Retinal pigment epithelial cell (primary cell): ENCODE measurements around the gene GATAD2A.

Experiments used
- DNase-seq: peaks from one replicate; pipeline ENCODE4 v3.0.0-alpha.2; 2010; ENCODE audit warnings: low read depth
- H3K4me3 ChIP-seq: 2 replicates; pipeline ENCODE4 v1.5.1; 2011; ENCODE audit warnings: mild to moderate bottlenecking, low read length, control low read depth, moderate library complexity
- TF ChIP-seq, protein P1 (sequence below): conservative IDR thresholded peaks from 2 replicates; pipeline ENCODE4 v1.5.1; 2011; ENCODE audit warnings: low read depth, low read length, control low read depth, inconsistent platforms

GATAD2A gene

DNA sequence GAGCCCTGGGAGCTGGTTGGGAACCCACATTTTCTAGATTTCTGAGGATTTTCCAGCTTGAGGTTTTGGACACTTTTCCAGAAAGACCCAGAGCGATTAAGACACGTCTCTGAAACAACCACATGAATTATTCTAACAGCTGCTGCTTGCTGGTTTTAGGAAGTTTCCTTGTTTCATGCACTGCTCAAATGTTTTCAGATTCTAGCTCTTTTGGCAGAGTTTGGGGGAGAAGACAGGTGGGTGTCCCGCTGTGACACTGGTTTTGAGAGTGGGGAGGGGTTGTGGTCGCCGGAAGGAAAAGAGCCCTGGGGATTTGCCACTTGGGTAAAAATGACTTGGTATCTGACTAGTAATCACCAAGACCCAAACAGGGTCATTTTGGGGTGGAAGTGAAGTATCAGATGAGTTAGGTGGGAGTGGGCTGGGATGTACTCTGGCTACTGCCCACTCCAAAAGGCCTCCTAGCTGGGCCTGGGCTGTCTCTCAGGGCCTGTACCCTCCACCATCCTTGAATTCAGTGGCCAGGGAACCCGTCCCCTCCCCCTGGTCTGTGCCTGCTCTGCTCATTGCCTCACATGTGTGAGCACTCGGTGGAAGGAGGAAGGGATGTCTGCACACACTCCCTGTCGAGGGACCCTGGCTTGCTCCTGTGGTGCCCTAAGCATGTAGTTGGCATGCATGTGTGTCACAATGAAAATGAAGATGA, 13.2 kb downstream of the GATAD2A start:
- TF ChIP-seq, protein P1, sequence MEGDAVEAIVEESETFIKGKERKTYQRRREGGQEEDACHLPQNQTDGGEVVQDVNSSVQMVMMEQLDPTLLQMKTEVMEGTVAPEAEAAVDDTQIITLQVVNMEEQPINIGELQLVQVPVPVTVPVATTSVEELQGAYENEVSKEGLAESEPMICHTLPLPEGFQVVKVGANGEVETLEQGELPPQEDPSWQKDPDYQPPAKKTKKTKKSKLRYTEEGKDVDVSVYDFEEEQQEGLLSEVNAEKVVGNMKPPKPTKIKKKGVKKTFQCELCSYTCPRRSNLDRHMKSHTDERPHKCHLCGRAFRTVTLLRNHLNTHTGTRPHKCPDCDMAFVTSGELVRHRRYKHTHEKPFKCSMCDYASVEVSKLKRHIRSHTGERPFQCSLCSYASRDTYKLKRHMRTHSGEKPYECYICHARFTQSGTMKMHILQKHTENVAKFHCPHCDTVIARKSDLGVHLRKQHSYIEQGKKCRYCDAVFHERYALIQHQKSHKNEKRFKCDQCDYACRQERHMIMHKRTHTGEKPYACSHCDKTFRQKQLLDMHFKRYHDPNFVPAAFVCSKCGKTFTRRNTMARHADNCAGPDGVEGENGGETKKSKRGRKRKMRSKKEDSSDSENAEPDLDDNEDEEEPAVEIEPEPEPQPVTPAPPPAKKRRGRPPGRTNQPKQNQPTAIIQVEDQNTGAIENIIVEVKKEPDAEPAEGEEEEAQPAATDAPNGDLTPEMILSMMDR: no peak
- no peak for DNase-seq
- H3K4me3 ChIP-seq: no peak overlapping the region

DNA sequence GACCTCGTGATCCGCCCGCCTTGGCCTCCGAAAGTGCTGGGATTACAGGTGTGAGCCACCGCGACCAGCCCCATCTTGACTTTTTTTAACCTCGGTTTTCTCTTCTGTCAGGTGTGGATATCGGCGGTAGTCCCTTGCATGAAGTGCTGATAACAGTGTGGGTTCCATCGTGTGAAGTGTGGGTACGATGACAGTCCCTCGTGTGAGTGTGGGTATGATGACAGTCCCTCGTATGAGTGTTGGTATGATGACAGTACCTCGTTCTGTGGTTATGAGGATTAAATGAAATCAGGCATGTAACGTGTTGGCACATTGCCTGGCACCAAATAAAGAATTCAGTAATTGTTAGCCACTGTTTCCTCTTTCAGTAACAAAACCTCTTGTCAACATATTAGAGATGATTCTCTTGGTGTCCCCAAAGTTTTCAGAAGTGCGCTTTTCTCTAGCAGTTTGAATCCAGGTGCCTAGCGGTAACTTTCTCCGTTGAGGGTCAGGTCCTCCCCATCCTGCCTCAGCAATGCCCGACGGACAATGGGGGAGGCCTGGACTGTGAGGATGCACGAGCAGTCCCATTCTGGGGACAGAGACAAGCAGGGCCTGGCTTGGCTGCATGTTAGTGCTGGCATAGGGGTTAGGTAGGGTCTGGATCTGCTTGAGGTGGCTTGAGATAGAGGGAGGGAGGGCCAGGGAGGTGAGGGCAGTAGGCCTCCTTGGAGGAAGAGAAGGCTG, 15.3 kb downstream of the GATAD2A start:
- H3K4me3 ChIP-seq: no peak overlapping the region

DNA sequence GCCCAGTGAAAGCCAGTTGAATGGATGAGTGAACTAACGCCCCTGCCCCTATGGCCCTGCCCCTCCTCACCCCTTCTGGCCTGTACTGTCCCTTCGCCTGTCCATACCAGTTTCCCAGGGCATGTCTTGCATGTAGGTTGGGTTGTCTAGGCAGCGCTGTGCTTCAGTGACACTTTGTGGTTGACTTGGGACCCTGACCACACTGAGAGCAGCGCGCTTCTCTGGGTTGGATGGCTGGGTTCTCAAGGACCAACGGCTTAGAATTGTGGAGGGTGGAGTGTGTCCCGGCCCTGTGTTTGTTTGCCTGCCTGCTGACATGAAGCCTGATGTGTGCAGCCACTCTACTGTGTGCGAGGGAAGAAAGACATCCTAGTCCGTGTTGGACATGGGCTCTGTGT, 15.8 kb downstream of the GATAD2A start:
- no peak overlapping the region for H3K4me3 ChIP-seq
- TF ChIP-seq, protein P1: no peak
- DNase-seq: no peak

More for the DNA sequence above, 15.3 kb downstream of the GATAD2A start:
- DNase-seq: no peak
- TF ChIP-seq, protein P1: no peak

DNA sequence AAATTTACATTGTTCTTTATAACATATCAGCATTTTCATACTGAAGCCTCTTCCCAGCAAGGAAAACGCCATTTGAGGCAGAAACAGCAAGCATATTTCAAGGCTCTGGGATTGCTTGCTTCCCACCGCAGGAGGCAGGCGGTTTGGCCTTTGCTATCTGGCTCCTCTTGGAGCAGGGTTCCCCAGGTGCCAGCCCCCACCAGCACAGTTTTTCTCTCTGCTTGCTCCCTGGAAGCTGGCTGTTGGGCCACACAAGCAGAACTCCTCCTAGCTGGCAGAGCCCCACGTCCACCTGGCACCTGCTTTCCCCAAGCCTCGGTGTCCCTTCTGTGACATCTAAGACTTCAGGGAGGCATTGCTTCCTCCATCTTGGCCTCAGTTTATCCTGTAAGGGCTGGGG, 16.7 kb downstream of the GATAD2A start:
- no peak overlapping the region for H3K4me3 ChIP-seq
- TF ChIP-seq, protein P1: no peak
- no peak for DNase-seq

DNA sequence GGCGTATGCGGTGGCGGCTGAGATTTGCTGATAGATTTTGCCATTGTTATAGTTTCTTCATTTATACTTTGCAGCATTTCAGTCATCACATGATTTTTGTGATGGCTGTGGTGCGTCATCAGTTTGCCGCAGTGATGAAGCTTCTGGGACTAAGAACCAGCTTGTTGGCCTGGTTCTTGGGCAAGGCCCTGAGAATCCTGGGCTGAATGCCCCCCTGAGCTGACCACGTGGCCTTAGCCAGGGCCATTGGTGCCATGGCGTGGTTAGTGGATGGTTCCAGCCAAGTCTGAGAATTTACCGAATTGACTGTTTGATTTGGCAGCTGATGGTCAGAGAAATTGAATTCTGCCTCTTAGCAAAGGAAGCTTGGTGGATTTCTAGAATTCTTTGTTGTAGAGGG, 17.8 kb downstream of the GATAD2A start:
- DNase-seq: no peak
- TF ChIP-seq, protein P1: no peak
- H3K4me3 ChIP-seq: no peak overlapping the region

DNA sequence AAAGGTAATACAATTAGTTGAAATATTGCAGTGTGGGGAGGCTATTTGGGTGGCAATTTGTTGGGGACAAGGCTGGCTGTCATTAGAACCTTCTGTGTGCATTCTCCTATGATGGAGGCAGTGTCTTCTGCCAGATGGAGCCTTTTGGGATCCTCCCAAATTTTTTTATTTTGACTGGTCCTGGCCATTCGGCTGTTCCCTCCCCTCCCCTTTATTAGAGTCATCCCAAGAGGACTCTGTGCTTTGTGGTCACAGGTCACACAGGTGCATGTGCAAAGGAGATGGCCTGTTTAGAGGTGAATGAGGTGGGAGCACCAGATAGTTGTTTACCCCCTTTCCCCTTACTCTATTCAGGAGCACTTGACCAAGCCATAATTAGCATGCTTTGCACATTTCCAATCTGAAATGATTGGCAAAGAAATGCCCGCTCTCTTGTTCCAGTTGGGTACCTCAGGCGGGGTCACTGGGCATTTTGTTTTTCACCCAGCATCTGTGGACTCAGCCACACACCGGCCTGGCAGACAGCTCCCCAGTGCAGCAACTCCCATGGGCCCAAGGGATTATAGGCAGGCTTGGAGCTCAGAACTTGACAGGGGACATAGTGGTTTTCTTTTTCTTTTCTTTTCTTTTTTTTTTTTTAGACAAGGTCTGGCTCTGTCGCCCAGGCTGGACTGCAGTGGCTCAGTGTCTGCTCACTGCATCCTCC, 19.8 kb downstream of the GATAD2A start:
- TF ChIP-seq, protein P1: no peak
- no peak overlapping the region for H3K4me3 ChIP-seq
- no peak for DNase-seq

DNA sequence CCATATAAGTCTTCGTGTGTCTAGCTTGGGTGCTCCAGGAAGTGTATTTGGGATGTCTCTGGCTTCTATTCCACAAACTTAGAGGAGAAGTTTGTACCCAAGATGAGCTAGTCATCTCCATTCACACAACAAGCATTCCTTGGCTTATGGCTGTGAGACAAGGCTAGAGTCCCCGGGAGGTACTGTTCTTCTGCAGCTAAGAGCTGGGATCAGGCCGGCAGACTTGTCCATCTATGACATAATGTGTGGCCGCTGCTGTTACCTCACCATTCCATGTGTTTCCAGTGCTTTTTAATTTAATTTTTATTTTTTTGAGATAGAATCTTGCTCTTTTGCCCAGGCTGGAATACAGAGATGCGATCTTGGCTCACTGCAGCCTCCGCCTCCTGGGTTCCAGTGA, 20.7 kb downstream of the GATAD2A start:
- no peak overlapping the region for H3K4me3 ChIP-seq
- DNase-seq: no peak
- TF ChIP-seq, protein P1: no peak
